ENCODE measurements around the gene KCNQ1.

Gene KCNQ1

GRCh38 chr11:2665526-2666400 lies 221.0 kb downstream of the KCNQ1 start:
- no peak for DNase-seq (ENCODE audit: low spot score)

GRCh38 chr11:2666401-2666741 lies 221.6 kb downstream of the KCNQ1 start:
- DNase-seq (ENCODE audit: low spot score): no peak

GRCh38 chr11:2666828-2667570 lies 222.2 kb downstream of the KCNQ1 start:
- no peak for DNase-seq (ENCODE audit: low spot score)

- DNase-seq (ENCODE audit: low spot score): no peak
Measured at GRCh38 chr11:2667940-2668339, 223.1 kb downstream of the KCNQ1 start.

GRCh38 chr11:2668876-2669275 lies 224.1 kb downstream of the KCNQ1 start:
- no peak for DNase-seq (ENCODE audit: low spot score)

- DNase-seq (ENCODE audit: low spot score): no peak
Measured at GRCh38 chr11:2669634-2670469, 225.0 kb downstream of the KCNQ1 start.

GRCh38 chr11:2670541-2671100 lies 225.8 kb downstream of the KCNQ1 start:
- DNase-seq (ENCODE audit: low spot score): no peak

- no peak for DNase-seq (ENCODE audit: low spot score)
Measured at GRCh38 chr11:2671748-2672147, 226.9 kb downstream of the KCNQ1 start.

- no peak for DNase-seq (ENCODE audit: low spot score)
Measured at GRCh38 chr11:2672553-2673249, 227.9 kb downstream of the KCNQ1 start.

- no peak for DNase-seq (ENCODE audit: low spot score)
Measured at GRCh38 chr11:2673250-2673610, 228.4 kb downstream of the KCNQ1 start.

GRCh38 chr11:2673871-2674471 lies 229.2 kb downstream of the KCNQ1 start:
- no peak for DNase-seq (ENCODE audit: low spot score)

- DNase-seq (ENCODE audit: low spot score): no peak
Measured at GRCh38 chr11:2674658-2675131, 229.9 kb downstream of the KCNQ1 start.

- DNase-seq (ENCODE audit: low spot score): no peak
Measured at GRCh38 chr11:2675540-2675939, 230.7 kb downstream of the KCNQ1 start.

- DNase-seq (ENCODE audit: low spot score): no peak
Measured at GRCh38 chr11:2677127-2677526, 232.3 kb downstream of the KCNQ1 start.

GRCh38 chr11:2678396-2678795 lies 233.6 kb downstream of the KCNQ1 start:
- DNase-seq (ENCODE audit: low spot score): no peak

- DNase-seq (ENCODE audit: low spot score): no peak
Measured at GRCh38 chr11:2679011-2679676, 234.3 kb downstream of the KCNQ1 start.

- no peak for DNase-seq (ENCODE audit: low spot score)
Measured at GRCh38 chr11:2681408-2682145, 236.8 kb downstream of the KCNQ1 start.

GRCh38 chr11:2683806-2684205 lies 239.0 kb downstream of the KCNQ1 start:
- DNase-seq (ENCODE audit: low spot score): no peak

- no peak for DNase-seq (ENCODE audit: low spot score)
Measured at GRCh38 chr11:2684581-2684980, 239.8 kb downstream of the KCNQ1 start.

- DNase-seq (ENCODE audit: low spot score): no peak
Measured at GRCh38 chr11:2685051-2685450, 240.2 kb downstream of the KCNQ1 start.
